GM21717 (cell line): Measurements from ENCODE around the gene NCOA6.
A peak's percentile ranks its signal among the peaks of the same experiment; 100 is the strongest.
"Not testable (repeated sequence)": the region's sequence is repeated elsewhere in the genome, so short reads cannot be mapped to it uniquely, and the experiment has no call there.

Source experiments
- ATAC-seq: cut with Tn5 transposase; IDR thresholded peaks from one replicate; pipeline ENCODE4 v1.9.1; 2021; ENCODE audit warnings: mild to moderate bottlenecking, moderate library complexity; ENCODE audit not compliant: unreplicated experiment

NCOA6 gene

DNA sequence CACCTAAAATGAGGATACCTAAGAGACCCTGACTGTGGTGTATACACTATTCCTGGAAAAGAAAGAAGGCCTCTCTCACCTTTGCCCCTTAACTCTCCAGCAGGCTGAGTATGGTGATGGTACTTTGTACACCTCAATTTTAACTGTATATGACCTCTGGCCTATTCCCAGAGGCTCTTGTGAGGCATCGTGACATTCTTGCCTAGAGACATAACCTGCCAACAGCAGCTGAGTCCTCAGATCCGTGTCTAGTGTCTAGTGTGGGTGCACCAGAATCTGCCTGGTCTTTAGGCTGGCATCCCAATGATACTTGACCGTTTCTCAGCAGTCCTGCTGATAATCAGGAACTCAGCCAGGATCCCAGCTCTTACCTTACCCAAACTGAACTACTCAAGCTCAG, 101.3 kb downstream of the NCOA6 start:
- no peak for ATAC-seq

DNA sequence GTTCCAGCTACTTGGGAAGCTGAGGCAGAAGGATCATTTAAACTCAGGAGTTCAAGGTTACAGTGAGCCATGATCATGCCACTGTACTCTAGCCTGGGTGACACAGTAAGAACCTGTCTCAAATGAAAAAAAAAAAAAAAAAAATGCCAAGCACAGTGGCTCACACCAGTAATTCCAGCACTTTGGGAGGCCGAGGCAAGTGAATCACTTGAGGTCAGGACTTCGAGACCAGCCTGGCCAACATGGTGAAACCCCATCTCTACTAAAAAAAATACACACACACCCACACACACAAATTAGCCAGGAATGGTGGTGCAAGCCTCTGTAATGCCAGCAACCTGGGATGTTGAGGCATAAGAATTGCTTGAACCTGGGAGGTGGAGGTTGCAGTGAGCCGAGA, 102.9 kb downstream of the NCOA6 start:
- ATAC-seq: not testable (repeated sequence)

DNA sequence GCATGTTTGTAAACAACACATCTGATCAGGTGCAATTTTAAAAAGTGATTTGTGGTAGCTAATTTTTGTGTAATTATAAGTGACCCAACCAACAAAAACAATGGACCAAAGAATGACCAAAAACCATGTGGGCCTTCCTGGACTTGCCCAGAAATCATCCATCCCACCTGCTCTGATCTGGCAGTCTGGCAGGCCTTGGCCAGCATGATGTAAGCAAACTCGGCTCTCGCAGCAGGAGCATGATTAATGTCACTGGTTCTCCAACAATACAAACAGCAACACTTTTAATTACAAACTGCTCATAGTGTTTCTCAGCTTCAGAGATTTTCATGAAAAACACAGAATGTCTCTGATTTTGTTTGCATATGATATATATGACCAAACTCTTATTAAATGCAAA, 105.2 kb downstream of the NCOA6 start:
- ATAC-seq: no peak

- ATAC-seq: peak; percentile 68
Observed at GRCh38 chr20:34719242-34720017, 106.0 kb downstream of the NCOA6 start.

- no peak for ATAC-seq
Observed at GRCh38 chr20:34717230-34718095, 108.0 kb downstream of the NCOA6 start.

DNA sequence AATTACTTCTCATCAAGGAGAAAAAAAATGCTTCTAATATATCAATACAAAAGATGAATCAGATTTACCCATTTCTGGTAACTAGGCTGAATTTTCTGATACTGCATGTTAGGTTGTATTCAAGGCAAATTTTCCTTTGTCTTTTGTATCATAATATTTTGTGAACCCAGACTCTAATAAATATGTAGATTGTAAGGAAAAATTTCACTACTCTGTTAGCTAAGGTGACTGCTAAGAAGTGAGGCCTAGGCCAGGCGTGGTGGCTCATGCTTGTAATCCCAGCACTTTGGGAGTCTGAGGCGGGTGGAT, 108.6 kb downstream of the NCOA6 start:
- ATAC-seq: no peak

DNA sequence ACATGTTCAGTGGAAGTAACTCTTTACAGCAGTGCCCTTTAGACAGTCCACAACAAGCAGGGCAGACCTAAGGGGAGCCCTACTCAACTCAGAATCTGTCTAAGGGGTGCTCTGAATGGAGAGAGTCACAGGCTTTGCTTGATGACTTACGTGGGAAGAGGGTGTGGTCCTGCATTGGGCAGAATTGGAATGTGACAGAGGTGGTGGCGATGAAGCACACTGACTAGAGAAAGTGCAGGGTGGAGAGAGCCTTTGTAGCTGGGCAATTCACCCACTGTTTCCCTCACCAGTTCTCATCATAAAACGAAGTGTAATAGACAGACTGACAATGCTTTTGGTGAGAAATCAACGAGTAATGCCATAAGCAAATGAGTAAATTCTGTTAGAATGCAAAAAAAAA, 110.1 kb downstream of the NCOA6 start:
- no peak for ATAC-seq

GRCh38 chr20:34713944-34714515, 111.4 kb downstream of the NCOA6 start:
- not testable (repeated sequence) for ATAC-seq

GRCh38 chr20:34713194-34713943, 112.1 kb downstream of the NCOA6 start:
- no peak for ATAC-seq

DNA sequence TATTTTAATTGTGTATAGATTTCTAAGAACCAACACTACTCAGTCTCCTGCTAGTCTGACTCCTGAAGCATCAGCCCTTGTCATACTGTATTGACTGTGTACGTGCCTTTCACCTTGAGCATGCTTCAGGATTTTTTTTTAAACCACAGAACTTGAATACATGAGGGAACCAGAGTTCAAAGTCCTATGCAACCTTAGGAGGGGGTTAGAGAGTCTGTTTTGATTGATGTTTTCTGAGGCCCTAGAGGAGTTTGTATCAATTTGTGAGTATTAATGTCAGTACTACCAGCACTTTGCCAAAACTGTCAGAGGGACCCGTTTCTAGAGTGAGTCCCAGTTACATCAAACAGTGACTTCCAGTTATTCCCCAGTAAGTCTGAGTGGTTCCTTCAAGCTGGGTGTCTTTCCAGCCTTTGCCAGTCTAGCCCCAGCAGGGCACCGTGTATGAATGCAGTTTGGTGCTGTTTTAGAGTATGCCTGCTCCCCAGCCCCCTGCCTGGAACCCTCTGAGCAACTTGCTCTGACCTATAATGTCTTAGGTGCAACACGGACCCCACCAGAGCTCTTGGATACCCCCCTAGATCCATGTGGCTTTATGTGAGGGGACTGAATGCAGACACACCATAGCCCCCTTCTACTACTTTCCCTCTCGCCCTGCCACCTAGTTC, 112.8 kb downstream of the NCOA6 start:
- ATAC-seq: no peak

- no peak for ATAC-seq
Observed at GRCh38 chr20:34711813-34712430, 113.5 kb downstream of the NCOA6 start.

DNA sequence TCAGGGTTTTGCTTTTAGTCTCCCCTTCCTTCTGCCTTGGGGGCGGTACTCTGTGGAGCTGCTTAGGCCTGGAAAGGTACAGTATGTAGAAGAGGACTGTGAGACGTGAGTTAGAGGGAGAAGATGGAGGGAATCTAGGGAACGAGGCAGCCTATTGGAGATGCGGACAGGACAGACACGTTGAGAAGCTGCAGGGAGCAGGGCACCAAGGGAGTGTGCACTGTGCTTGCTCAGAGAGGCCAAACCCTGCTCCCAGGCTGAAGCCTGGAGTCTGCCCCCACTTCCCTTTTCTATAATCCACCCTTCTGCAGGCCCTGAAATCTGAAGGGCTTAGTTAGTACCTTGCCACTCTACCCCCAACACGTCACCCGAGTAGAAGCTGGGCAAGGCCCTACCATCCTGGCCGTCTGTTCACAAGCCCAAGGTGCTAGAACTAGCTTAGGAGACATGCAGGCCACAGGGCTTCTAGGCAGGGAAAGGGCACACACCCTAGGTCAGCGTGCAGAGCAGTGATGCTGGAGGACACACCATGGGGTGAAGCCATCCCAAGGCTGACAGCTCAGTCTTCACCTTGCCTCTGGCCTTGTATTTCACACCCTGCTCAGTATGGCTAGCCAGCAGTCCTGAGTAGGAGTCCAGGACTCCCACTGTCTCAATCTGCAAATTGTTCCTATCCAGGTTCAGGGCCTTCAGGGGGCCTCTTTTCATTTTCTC, 114.4 kb downstream of the NCOA6 start:
- no peak for ATAC-seq

DNA sequence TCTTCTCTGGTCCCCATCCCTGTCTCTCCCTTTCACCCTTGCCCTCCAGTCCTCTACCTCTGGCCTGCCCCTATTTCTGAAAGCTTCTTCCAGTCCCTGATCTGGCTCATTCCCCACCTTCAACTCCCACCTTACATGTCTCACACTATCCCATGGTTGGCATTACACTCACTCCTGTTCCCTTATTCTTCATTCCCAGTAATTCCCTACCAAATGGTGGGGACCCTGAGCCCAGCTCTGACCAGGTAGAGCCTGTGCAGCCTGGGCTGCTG, 114.9 kb downstream of the NCOA6 start:
- no peak for ATAC-seq

DNA sequence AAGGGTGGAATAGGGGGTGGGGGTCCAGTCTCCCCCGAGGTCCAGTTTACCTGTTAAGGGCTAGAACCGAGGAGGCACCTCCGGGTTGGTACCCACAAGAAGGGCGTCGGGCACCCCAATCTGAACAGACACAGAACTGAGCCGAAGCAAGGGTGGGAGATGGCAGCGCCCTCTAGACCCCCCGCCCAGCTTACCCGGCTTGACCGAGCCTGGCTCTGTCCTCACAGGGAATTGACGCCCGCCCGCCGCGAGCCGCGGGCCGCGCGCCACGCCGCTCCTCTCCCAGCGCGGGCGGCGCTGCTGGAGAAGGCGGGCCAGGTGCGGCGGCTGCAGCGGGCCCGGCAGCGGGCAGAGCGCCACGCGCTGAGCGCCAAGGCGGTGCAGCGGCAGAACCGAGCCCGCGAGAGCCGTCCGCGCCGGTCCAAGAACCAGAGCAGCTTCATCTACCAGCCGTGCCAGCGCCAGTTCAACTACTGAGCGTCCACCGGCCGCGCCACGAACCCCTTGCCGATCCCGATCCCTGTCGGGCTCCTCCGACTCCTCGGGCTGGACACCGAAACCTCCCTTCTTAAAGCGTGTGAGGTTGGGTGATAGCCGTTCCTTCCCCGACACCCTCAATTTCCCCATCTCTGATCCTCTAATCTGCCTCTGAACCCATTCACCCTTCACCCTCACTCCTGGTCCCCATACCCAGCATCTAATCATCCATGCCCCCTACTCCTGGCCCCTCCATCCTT, 115.5 kb downstream of the NCOA6 start:
- peak; percentile 28 for ATAC-seq

- peak; percentile 37 for ATAC-seq
Observed at GRCh38 chr20:34709044-34709830, 116.2 kb downstream of the NCOA6 start.

- ATAC-seq: peak; percentile 4
Observed at GRCh38 chr20:34708621-34709043, 116.8 kb downstream of the NCOA6 start.

- no peak for ATAC-seq
Observed at GRCh38 chr20:34706912-34707784, 118.3 kb downstream of the NCOA6 start.
